Stimulated activated CD4-positive, alpha-beta T cell treated with anti-CD3 and anti-CD28 coated beads, Interleukin-2, amount 100 ng/mL, for 48 hours (primary cell): ENCODE measurements around the gene KIF19.
A peak's percentile ranks its signal among the peaks of the same experiment; 100 is the strongest.
"Not testable (repeated sequence)": the region's sequence is repeated elsewhere in the genome, so short reads cannot be mapped to it uniquely, and the experiment has no call there.

Experiments
- DNase-seq, 2 donors: peaks; one replicate each; pipeline ENCODE4 v3.0.0-alpha.2; 2020

KIF19 gene

DNA sequence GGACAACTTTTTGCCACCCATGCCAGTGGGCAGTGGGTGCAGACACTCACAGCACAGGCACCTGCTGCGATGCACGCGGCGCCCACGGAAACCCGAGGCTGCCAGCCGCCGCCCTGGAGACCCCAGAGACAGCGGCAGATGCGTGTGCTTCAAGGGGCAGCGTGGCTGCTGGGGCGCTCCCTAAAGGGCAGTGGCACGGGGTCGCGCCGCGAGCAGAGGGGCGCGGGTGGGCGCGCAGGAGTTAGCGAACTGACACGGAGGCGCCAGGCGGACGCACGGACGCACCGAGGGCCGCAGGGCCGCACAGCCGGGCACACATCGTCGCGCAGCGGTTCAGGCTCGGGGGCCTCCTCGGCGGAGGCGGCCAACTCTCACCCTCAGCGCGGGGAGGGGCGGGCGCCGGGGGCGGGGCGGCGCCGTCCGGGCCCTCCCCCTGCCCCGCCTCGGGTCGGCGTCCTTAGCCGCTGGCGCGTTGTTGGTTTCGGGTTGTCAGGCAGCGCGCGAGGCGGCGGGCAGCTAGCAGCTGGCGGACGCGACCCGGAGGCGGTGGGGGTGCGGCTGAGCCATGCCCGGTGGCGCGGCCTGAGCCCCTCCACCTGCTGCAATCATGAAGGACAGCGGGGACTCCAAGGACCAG lies at the start of gene KIF19:
Gene KIF19, plus strand, starts transcription at position 484 of the 637 bp plus-strand sequence. Its CDS starts 124 bp downstream, at position 608.
- DNase-seq = peak; percentile 52

- no peak for DNase-seq
Measured at GRCh38 chr17:74276541-74277009, 49.5 kb upstream of the KIF19 start.

- no peak for DNase-seq
Measured at GRCh38 chr17:74277935-74278334, 48.1 kb upstream of the KIF19 start.

DNA sequence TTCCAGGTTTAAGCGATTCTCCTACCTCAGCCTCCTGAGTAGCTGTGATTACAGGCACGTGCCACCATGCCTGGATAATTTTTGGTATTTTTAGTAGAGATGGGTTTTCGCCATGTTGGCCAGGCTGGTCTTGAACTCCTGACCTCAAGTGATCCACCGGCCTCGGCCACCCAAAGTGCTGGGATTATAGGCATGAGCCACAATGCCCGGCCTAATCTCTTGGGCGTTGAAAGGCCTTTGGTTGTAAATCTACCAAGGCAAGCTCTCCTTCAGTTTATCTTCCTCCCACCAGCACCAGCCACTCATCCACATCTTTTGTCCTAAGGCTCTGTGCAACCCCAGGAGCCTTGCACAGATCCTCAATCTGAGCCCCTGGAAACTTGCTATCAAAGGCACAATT lies 46.4 kb upstream of the KIF19 start:
- not testable (repeated sequence) for DNase-seq

GRCh38 chr17:74280093-74280513 lies 45.9 kb upstream of the KIF19 start:
- peak; percentile 34 to 42 for DNase-seq

GRCh38 chr17:74281799-74282198 lies 44.2 kb upstream of the KIF19 start:
- DNase-seq = no peak

DNA sequence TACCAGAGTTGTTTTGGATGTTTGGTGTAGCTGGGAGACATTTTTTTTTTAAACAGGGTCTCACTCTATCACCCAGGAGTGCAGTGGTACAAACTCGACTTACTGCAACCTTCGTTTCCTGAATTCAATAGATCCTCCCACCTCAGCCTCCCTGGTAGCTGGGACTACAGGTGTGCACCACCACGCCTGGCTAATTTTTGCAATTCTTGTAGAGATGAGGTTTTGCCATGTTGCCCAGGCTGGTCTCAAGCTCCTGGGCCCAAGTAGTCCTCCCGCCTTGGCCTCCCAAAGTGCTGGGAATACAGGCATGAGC lies 43.8 kb upstream of the KIF19 start:
- not testable (repeated sequence) for DNase-seq

DNA sequence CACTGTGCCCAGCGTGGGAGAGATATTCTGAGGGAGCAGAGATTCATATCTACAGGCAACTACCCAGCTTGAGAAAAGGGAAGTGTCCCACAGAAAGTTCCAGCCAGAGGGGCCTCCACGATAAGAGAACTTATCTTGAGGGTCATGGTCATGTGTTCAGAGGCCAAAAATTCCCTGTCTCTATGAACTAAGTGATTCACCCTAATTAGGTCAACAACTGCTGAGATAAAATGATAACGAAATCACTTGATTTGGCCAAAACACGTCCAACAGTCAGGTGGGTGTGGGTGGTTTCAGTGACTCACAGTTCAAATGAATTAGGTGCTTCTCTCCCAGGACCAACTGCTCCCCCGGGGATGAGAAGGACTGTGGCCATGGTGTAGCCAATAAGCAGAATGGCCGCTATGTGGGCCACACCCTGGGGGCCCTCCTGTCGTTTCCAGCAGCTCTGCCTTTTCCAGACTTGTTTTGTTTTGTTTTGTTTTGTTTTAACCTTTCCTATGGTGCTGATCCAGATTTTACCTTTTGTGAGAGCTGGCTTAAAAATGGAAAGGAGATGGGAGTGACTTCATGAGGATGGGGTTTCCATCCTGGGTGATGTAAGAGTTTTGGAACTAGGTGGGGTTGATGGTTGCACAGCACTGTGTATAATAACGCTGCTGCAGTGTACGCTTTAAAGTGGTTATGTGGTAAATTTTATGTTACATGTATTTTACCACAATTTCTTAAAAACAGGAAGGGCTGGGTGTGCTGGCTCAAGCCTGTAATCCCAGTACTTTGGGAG lies 43.2 kb upstream of the KIF19 start:
- peak; percentile 40 to 55 for DNase-seq

- no peak for DNase-seq
Measured at GRCh38 chr17:74283371-74283673, 42.7 kb upstream of the KIF19 start.

DNA sequence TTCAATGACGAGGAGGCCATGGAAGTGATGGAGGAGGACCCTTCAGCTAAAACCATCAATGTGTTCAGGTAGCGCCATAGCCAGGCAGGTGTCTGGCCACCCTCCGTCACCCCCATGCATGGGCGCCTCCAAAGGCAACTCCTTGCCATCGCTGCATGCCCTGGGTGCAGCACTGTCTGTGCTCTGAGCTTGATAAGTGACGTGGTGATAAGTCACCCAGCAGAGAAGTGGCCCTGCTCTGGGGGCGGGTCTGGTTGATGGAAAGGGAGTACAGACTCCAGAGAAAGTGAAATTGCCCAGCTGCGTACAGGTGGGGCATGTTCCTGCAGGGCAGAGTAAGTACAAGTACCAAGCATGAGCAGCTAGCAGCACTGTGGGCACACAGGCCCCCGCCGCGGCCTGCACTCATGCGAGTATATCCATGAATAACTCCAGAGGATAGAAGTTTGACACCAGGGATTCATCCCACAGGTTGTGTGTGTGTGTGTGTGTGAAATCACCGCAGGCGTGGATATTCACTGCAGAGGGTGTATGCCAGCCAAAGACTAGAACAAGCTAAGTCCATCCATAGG lies 38.9 kb upstream of the KIF19 start:
- no peak for DNase-seq

- no peak for DNase-seq
Measured at GRCh38 chr17:74288785-74289184, 37.2 kb upstream of the KIF19 start.

GRCh38 chr17:74289688-74290087 lies 36.3 kb upstream of the KIF19 start:
- no peak for DNase-seq

DNA sequence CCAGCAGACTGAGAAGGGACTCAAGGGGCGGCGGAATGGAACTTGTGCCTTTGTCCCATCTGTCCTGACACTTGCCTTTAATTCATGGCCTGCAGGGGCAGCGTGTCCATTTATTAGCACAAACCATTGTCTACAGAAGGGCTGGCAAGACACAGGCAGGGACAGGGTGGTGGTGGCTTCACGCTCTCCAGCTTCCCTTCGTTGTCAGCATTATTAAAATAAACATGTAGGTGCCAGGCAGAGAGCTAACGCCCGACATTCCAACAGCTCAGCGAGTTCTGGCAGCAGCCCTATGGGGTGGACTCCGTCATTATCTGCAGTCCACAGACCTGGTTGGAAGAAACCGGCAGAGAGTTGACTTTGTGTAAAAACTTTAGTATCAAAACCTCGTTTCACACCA lies 35.7 kb upstream of the KIF19 start:
- no peak for DNase-seq

GRCh38 chr17:74292495-74292894 lies 33.5 kb upstream of the KIF19 start:
- DNase-seq = no peak

GRCh38 chr17:74295625-74296547 lies 30.1 kb upstream of the KIF19 start:
- DNase-seq = no peak

- no peak for DNase-seq
Measured at GRCh38 chr17:74296548-74296936, 29.5 kb upstream of the KIF19 start.

- DNase-seq = peak; percentile 36 to 41
Measured at GRCh38 chr17:74297941-74298340, 28.1 kb upstream of the KIF19 start.

- no peak for DNase-seq
Measured at GRCh38 chr17:74298778-74299177, 27.2 kb upstream of the KIF19 start.

- DNase-seq = no peak
Measured at GRCh38 chr17:74299226-74300009, 26.6 kb upstream of the KIF19 start.

DNA sequence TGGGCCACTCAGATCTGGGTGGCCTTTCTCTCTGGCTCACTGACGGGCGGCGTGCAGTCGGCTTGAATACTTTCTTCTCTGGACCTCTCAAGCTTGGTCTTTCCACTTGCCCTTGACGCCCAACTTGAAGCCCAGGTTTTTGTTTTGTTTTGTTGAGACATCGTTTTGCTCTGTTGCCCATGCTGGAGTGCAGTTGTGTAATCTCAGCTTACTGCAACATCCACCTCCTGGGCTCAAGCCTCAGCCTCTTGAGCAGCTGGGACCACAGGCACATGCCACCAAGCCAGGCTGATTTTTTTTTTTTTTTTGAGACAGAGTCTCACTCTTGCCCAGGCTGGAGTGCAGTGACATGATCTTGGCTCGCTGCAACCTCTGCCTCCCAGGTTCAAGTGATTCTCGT lies 22.7 kb upstream of the KIF19 start:
- DNase-seq = no peak

DNA sequence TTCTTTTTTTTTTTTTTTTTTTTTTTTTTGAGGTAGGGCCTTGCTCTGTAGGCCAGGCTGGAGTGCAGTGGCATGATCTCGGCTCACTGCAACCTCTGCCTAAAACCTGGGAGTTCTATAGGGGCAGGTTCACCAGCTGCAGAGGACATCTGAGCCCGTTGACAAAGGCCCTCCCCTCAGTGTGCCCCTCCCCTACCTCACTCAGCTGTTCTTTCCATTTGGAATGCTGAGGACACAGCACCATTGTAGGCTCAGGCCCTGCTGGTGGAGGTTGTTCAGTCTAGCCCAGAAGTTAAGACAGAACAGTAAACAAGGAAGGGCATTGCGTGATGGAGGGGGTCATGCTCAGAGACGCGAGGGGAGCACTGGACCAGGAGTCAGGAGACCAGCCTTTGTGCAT lies 21.8 kb upstream of the KIF19 start:
- no peak for DNase-seq

DNA sequence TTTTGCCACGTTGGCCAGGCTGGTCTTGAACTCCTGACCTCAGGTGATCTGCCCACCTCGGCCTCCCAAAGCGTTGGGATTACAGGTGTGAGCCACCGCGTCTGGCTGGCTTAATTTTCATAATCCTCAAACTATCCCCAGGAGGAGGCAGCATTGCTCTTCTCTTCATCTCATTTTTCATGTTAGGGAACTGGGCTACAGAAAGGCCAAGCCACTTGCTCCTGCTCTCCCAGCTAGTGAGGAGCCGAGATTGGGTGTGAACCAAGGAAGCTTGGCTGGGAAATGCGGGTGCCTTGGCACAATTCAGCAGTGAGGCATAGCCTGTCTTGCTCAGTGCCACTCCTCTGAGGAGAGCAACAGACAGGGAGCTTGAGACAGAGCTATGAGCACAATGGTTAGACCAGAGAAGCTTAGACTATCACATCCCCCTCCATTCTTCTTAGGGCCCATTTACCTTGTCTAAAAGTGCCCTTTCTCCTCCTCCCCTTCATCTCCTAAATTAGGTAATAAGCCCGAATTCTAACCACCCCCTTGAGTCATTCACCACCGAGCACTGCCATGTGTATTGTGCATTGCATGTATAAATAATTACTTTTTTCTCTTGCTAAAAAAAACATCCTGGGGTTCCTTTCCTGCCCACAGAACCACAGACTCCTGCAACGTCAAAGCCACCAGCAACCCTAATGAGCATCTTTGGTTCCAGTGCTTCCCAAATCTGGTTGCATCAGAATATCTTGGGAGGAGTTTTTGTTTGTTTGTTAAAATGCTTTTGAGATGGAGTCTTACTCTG lies 20.0 kb upstream of the KIF19 start:
- DNase-seq = no peak
